Right cardiac atrium (tissue), 5 donors: ENCODE results near the gene CD226. TPM values are rescaled to one million over a fixed set of nuclear protein-coding genes. Genes with fewer than 3 reads are reported as not detected.
A peak's percentile ranks its signal among the peaks of the same experiment; 100 is the strongest.
"Not testable (repeated sequence)": the region's sequence is repeated elsewhere in the genome, so short reads cannot be mapped to it uniquely, and the experiment has no call there.

Source experiments
- ATAC-seq, 2 donors: fragments of 200-7000 bp; cut with Tn5 transposase; one replicate each; pipeline versions ENCODE4 v1.8.0 to v1.9.1; 2020; ENCODE audit warnings: moderate library complexity in 2 of 2, mild to moderate bottlenecking in 1 of 2
- DNase-seq, 3 donors: peaks; one replicate each; pipeline ENCODE4 v3.0.0-alpha.2; 2020
- H3K27ac ChIP-seq: one replicate; pipeline ENCODE4 v1.5.1; 2013; ENCODE audit warnings: mild to moderate bottlenecking, low read length, control low read depth, moderate library complexity
- H3K27me3 ChIP-seq: one replicate; pipeline ENCODE4 v1.6.1; 2013; ENCODE audit not compliant: control insufficient read depth, insufficient read depth
- H3K4me1 ChIP-seq: one replicate; pipeline ENCODE4 v1.6.1; 2013; ENCODE audit warnings: low read length; ENCODE audit not compliant: control insufficient read depth, insufficient read depth
- H3K4me3 ChIP-seq: one replicate; pipeline ENCODE4 v1.5.1; 2013; ENCODE audit warnings: low read length, control low read depth
- H3K9me3 ChIP-seq: one replicate; pipeline ENCODE4 v1.6.1; 2013; ENCODE audit warnings: low read length; ENCODE audit not compliant: control insufficient read depth
- WGBS: extraction: QIAGEN DNeasy Blood & Tissue Kit; methylation state at CpG from one replicate; pipeline ENCODE4 v1.1.7; 2013; 5-methylcytosine and 5-hydroxymethylcytosine counted together
- intact Hi-C, 4 donors: fragments of 100-400 bp; cut with DNase I; formaldehyde crosslinking; loops; one replicate each; pipeline versions ENCODE4 v1.11.0 to v1.14.0; 2022 to 2023
- polyA plus RNA-seq: library from polyadenylated mRNA; stranded (reverse); fragments of 200-250 nt; gene quantifications from one replicate; pipeline ENCODE4 v1.2.3, GENCODE V29; 2013
- total RNA-seq, 4 donors: library from RNA; stranded (reverse); fragmentation: NEBNext Ultra II Directional; extraction: Animal tissue kit (Norgen Biotek cat#: 25700); gene quantifications; one replicate each; pipeline ENCODE4 v1.2.1, GENCODE V29; 2021
- donor health status: healthy with polysubstance abuse.
- donor health status: DM: no; HTN: yes; CAD: no.
- donor health status: DM: no; HTN: no; CAD: no.
- donor health status: DM: no; HTN: yes; CAD: no; lungs with severe emphysema.
- donor health status: DM: yes; HTN: yes; CAD: no.

The CD226 gene
- total and polyA plus RNA-seq, 5 donors: 0.11 to 1.8 (median 1.3) TPM

GRCh38 chr18:69865776-69866175, 81.9 kb downstream of the CD226 start:
- intact Hi-C loops: no loop called here
- H3K27me3 ChIP-seq: no peaks in the 10 kb centered on the region
- H3K4me1 ChIP-seq: no peaks in the 10 kb centered on the region
- no peak overlapping the region for H3K27ac ChIP-seq
- DNase-seq: no peak
- 41% methylated on average over 4 of the region's 4 CpGs for WGBS
- H3K4me3 ChIP-seq: no peak overlapping the region
- ATAC-seq: no peak
- no peaks in the 10 kb centered on the region for H3K9me3 ChIP-seq

GRCh38 chr18:69864802-69865201, 82.9 kb downstream of the CD226 start:
- DNase-seq, H3K4me1 ChIP-seq, H3K4me3 ChIP-seq, H3K27ac ChIP-seq, intact Hi-C loops, H3K9me3 ChIP-seq, H3K27me3 ChIP-seq, ATAC-seq: not testable (repeated sequence)
- WGBS: 96% methylated on average over 6 of the region's 6 CpGs

GRCh38 chr18:69858897-69859296, 88.8 kb downstream of the CD226 start:
- intact Hi-C loops: no loop called here

GRCh38 chr18:69854455-69854854, 93.2 kb downstream of the CD226 start:
- 89% methylated on average over 1 of the region's 1 CpG for WGBS
- Histone ChIP-seq H3K4me3 (no peak overlapping the region), H3K27me3 (no peaks in the 10 kb centered on the region), H3K27ac (no peak overlapping the region), H3K4me1 (no peaks in the 10 kb centered on the region), H3K9me3 (no peaks in the 10 kb centered on the region)
- DNase-seq: no peak
- intact Hi-C loops: no loop called here
- ATAC-seq: no peak

More at GRCh38 chr18:69858897-69859296, 88.8 kb downstream of the CD226 start:
- Histone ChIP-seq H3K27ac (no peak overlapping the region), H3K4me3 (no peak overlapping the region), H3K27me3 (no peaks in the 10 kb centered on the region), H3K4me1 (no peaks in the 10 kb centered on the region), H3K9me3 (no peaks in the 10 kb centered on the region)
- no peak for DNase-seq
- no peak for ATAC-seq
- 85% methylated on average over 5 of the region's 5 CpGs for WGBS

- ATAC-seq: no peak
- no peaks in the 10 kb centered on the region for H3K4me1 ChIP-seq
- intact Hi-C loops: no loop called here
- H3K4me3 ChIP-seq: no peak overlapping the region
- no peaks in the 10 kb centered on the region for H3K27me3 ChIP-seq
- DNase-seq: no peak
- no peak overlapping the region for H3K27ac ChIP-seq
- 74% methylated on average over 4 of the region's 4 CpGs for WGBS
- no peaks in the 10 kb centered on the region for H3K9me3 ChIP-seq
Observed at GRCh38 chr18:69853051-69853450, 94.6 kb downstream of the CD226 start.

GRCh38 chr18:69845593-69846506, 101.8 kb downstream of the CD226 start:
- no peaks in the 10 kb centered on the region for H3K9me3 ChIP-seq
- peak in 1 of 2 donors; percentile 47 for ATAC-seq
- H3K4me3 ChIP-seq: no peak overlapping the region
- 49% methylated on average over 8 of the region's 8 CpGs for WGBS
- DNase-seq: no peak
- intact Hi-C loops: loop anchor here in 1 of 4 donors (10.0 kb wide), 1 partner anchor 229 kb away; no protein-coding TSS in a partner anchor
- no peaks in the 10 kb centered on the region for H3K4me1 ChIP-seq
- H3K27me3 ChIP-seq: no peaks in the 10 kb centered on the region
- H3K27ac ChIP-seq: no peak overlapping the region

- no peaks in the 10 kb centered on the region for H3K9me3 ChIP-seq
- no peak for DNase-seq
Observed at GRCh38 chr18:69844656-69845055, 103.0 kb downstream of the CD226 start.

GRCh38 chr18:69843015-69843414, 104.7 kb downstream of the CD226 start:
- Histone ChIP-seq H3K27ac (no peak overlapping the region), H3K27me3 (no peaks in the 10 kb centered on the region), H3K9me3 (no peaks in the 10 kb centered on the region), H3K4me3 (no peak overlapping the region), H3K4me1 (no peaks in the 10 kb centered on the region)
- intact Hi-C loops: loop anchor here in 1 of 4 donors (10.0 kb wide), 1 partner anchor 232 kb away; no protein-coding TSS in a partner anchor
- no peak for ATAC-seq
- no peak for DNase-seq
- WGBS: 75% methylated on average over 5 of the region's 5 CpGs

More at GRCh38 chr18:69844656-69845055, 103.0 kb downstream of the CD226 start:
- Histone ChIP-seq H3K4me3 (no peak overlapping the region), H3K27me3 (no peaks in the 10 kb centered on the region), H3K4me1 (no peaks in the 10 kb centered on the region), H3K27ac (no peak overlapping the region)
- 91% methylated on average over 2 of the region's 2 CpGs for WGBS
- ATAC-seq: no peak
- intact Hi-C loops: loop anchor here in 1 of 4 donors (10.0 kb wide), 1 partner anchor 230 kb away; no protein-coding TSS in a partner anchor

- ATAC-seq (no peak), DNase-seq (no peak)
- Histone ChIP-seq H3K9me3 (no peaks in the 10 kb centered on the region), H3K4me3 (no peak overlapping the region), H3K4me1 (no peaks in the 10 kb centered on the region), H3K27ac (no peak overlapping the region), H3K27me3 (no peaks in the 10 kb centered on the region)
- 95% methylated on average over 9 of the region's 9 CpGs for WGBS
- intact Hi-C loops: loop anchor here in 1 of 4 donors (10.0 kb wide), 1 partner anchor 234 kb away; no protein-coding TSS in a partner anchor
Observed at GRCh38 chr18:69841117-69841516, 106.6 kb downstream of the CD226 start.

GRCh38 chr18:69840445-69840844, 107.2 kb downstream of the CD226 start:
- WGBS: 82% methylated on average over 7 of the region's 7 CpGs
- H3K27ac ChIP-seq: no peak overlapping the region
- intact Hi-C loops: loop anchor here in 1 of 4 donors (10.0 kb wide), 1 partner anchor 234 kb away; no protein-coding TSS in a partner anchor
- H3K4me1 ChIP-seq: no peaks in the 10 kb centered on the region
- DNase-seq (no peak), ATAC-seq (no peak)
- no peaks in the 10 kb centered on the region for H3K27me3 ChIP-seq
- H3K4me3 ChIP-seq: no peak overlapping the region
- H3K9me3 ChIP-seq: no peaks in the 10 kb centered on the region

- DNase-seq: no peak
- H3K4me1 ChIP-seq: no peaks in the 10 kb centered on the region
- H3K9me3 ChIP-seq: no peaks in the 10 kb centered on the region
- 89% methylated on average over 11 of the region's 11 CpGs for WGBS
- H3K27ac ChIP-seq: no peak overlapping the region
- no peak for ATAC-seq
- intact Hi-C loops: loop anchor here in 1 of 4 donors (10.0 kb wide), 1 partner anchor 235 kb away; no protein-coding TSS in a partner anchor
- no peak overlapping the region for H3K4me3 ChIP-seq
- H3K27me3 ChIP-seq: no peaks in the 10 kb centered on the region
Observed at GRCh38 chr18:69840001-69840400, 107.7 kb downstream of the CD226 start.
